Endothelial cell of umbilical vein (primary cell): ENCODE measurements around the gene VPS13A. TPM values are rescaled to one million over a fixed set of nuclear protein-coding genes. Genes with fewer than 3 reads are reported as not detected.
"Not testable (repeated sequence)": the region's sequence is repeated elsewhere in the genome, so short reads cannot be mapped to it uniquely, and the experiment has no call there.

ENCODE experiments used
- BruUV-seq: library from RNA; stranded (reverse); fragments of 400-500 nt; replicated peaks from 2 replicates; lab custom pipeline; 2021; lab: Mats Ljungman, UMichigan
- CTCF ChIA-PET: fragments of 300-600, 350-600 bp; sonication (Branson Sonifier 250); formaldehyde crosslinking; loops from one replicate; lab custom pipeline; 2021; ENCODE audit warnings: antibody characterized with exemption, inconsistent platforms; lab: Charles Lee
- POLR2A ChIA-PET: fragments of 300-600, 350-600 bp; sonication (Branson Sonifier 250); formaldehyde crosslinking; loops from one replicate; lab custom pipeline; 2021; ENCODE audit warnings: antibody characterized with exemption, inconsistent platforms; lab: Charles Lee
- DNase-seq: peaks from one replicate; pipeline ENCODE4 v3.0.0-alpha.2; 2011; ENCODE audit warnings: low read depth, low spot score
- FAIRE-seq: peaks from 2 replicates; lab custom pipeline; 2011; peaks lifted over from hg19 to GRCh38; lab: Jason Lieb, UNC
- H2AFZ ChIP-seq: 2 replicates; pipeline ENCODE4 v1.6.0; 2012; ENCODE audit warnings: low read depth, low read length, control low read depth, inconsistent platforms
- H3K27ac ChIP-seq: 2 replicates; pipeline ENCODE4 v1.5.1; 2011; ENCODE audit warnings: low read depth, mild to moderate bottlenecking, control low read depth, low read length, moderate library complexity; ENCODE audit not compliant: insufficient read depth
- H3K27me3 ChIP-seq, 2 experiments: 2 replicates each; pipeline versions ENCODE4 v1.6.0 to v1.6.1; 2011; ENCODE audit warnings: low read length in 2 of 2, mixed read lengths in 1 of 2; ENCODE audit not compliant: control insufficient read depth in 2 of 2, insufficient read depth in 2 of 2
- H3K36me3 ChIP-seq, 2 experiments: 2 replicates in 1 of 2; 3 replicates in 1 of 2; pipeline ENCODE4 v1.5.1; 2011; ENCODE audit warnings: low read length in 2 of 2, mild to moderate bottlenecking in 1 of 2, moderate library complexity in 1 of 2; ENCODE audit not compliant: control insufficient read depth in 2 of 2, insufficient read depth in 2 of 2; ENCODE audit errors: extremely low read depth in 1 of 2
- H3K4me1 ChIP-seq: 3 replicates; pipeline ENCODE4 v1.5.1; 2011; ENCODE audit warnings: mild to moderate bottlenecking, low read length; ENCODE audit not compliant: control insufficient read depth, insufficient read depth; ENCODE audit errors: extremely low read depth
- H3K4me2 ChIP-seq: 2 replicates; pipeline ENCODE4 v1.6.1; 2011; ENCODE audit warnings: low read length, control low read depth, mixed read lengths; ENCODE audit not compliant: insufficient read depth
- H3K4me3 ChIP-seq, 3 experiments: fragments of 200-600 bp in 1 of 3; sonication (generic), shearing (Covaris generic) in 1 of 3; replicated peaks in 1 of 3; 2 replicates each; pipeline ENCODE4 v1.5.1; 2011 to 2016; ENCODE audit warnings: control low read depth in 3 of 3, low read length in 3 of 3, mild to moderate bottlenecking in 2 of 3, inconsistent platforms in 1 of 3, low read depth in 1 of 3, moderate library complexity in 1 of 3; ENCODE audit not compliant: insufficient read depth in 1 of 3
- H3K79me2 ChIP-seq: 2 replicates; pipeline ENCODE4 v1.6.0; 2012; ENCODE audit warnings: low read length, inconsistent platforms; ENCODE audit not compliant: control insufficient read depth, insufficient read depth
- H3K9ac ChIP-seq: replicated peaks from 2 replicates; pipeline ENCODE3; 2011; ENCODE audit warnings: low read length, control low read depth; ENCODE audit not compliant: insufficient read depth; ENCODE audit errors: extremely low read depth
- H3K9me1 ChIP-seq: replicated peaks from 3 replicates; pipeline ENCODE4 v1.6.0; 2011; ENCODE audit warnings: mild to moderate bottlenecking, low read length; ENCODE audit not compliant: control insufficient read depth, insufficient read depth; ENCODE audit errors: extremely low read depth
- H3K9me3 ChIP-seq: replicated peaks from 2 replicates; pipeline ENCODE4 v1.5.1; 2012; ENCODE audit warnings: low read length, inconsistent platforms; ENCODE audit not compliant: control insufficient read depth, insufficient read depth
- H4K20me1 ChIP-seq: replicated peaks from 2 replicates; pipeline ENCODE3; 2011; ENCODE audit warnings: mild to moderate bottlenecking, low read length; ENCODE audit not compliant: control insufficient read depth, insufficient read depth; ENCODE audit errors: extremely low read depth
- EZH2 ChIP-seq: IDR thresholded peaks from 2 replicates; pipeline ENCODE4 v1.6.1; 2012; ENCODE audit warnings: borderline replicate concordance, low read depth, mild to moderate bottlenecking, moderate library complexity, low read length, inconsistent platforms; ENCODE audit not compliant: severe bottlenecking
- JUN ChIP-seq: IDR thresholded peaks from 2 replicates; pipeline ENCODE4 v1.6.1; 2011; ENCODE audit warnings: borderline replicate concordance, low read depth; ENCODE audit not compliant: insufficient read length, insufficient read depth
- dilution Hi-C: fragments of 300-500 bp; cut with MboI; formaldehyde crosslinking; loops from one replicate; pipeline ENCODE4 v1.15.0; 2019; ENCODE audit warnings: low sequenced_read_pairs; ENCODE audit not compliant: extremely low pct_ligation_motif_present
- intact Hi-C: fragments of 100-400 bp; cut with micrococcal nuclease; formaldehyde crosslinking; loops from one replicate; pipeline ENCODE4 v1.10.0; 2022
- polyA plus RNA-seq, 4 experiments: library from polyadenylated mRNA; depleted of rRNA in 3 of 4; stranded (reverse) in 3 of 4; unstranded in 1 of 4; fragments of >200 nt; gene quantifications; 2 replicates each; pipeline versions ENCODE4 v1.2.1 to v1.2.3, GENCODE V29; 2011 to 2012; ENCODE audit warnings: missing spikeins in 1 of 4
- total RNA-seq: library from RNA; stranded (reverse); gene quantifications from 2 replicates; pipeline ENCODE4 v1.2.3, GENCODE V29; 2021
- TF ChIP-seq, protein P1 (sequence below), 2 donors: IDR thresholded peaks; 1 replicate in 1 of 2; 2 replicates in 1 of 2; pipeline ENCODE4 v1.5.1; 2011; ENCODE audit warnings: low read length in 2 of 2, mild to moderate bottlenecking in 2 of 2, moderate library complexity in 2 of 2, control low read depth in 1 of 2, inconsistent platforms in 1 of 2, low read depth in 1 of 2; ENCODE audit not compliant: insufficient read depth in 1 of 2; ENCODE audit errors: extremely low read depth in 1 of 2

VPS13A gene
- total and polyA plus RNA-seq, 2 donors (not counting 3 experiments of a cell fraction or from before 2014, with no cell fraction given), result 4.7 to 33.3 TPM

DNA sequence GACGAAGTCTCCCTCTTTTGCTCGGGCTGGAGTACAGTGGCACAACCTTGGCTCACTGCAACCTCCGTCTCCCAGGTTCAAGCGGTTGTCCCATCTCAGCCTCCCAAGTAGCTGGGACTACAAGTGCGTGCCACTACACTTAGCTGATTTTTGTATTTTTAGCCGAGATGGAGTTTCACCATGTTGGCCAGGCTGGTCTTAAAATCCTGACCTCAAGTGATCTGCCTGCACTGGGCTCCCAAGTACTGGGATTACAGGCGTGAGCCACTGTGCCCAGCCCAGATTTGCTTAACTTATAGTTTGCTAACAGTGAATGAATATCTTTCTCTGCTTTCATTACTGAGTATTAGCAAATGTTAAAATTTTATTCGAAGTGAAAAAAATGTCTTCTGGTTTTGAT, 84.3 kb downstream of the VPS13A start:
- Histone ChIP-seq H3K9me3 (no peaks in the 10 kb centered on the region), H3K9ac (no peak overlapping the region), H4K20me1 (no peaks in the 10 kb centered on the region), H3K27me3 (no peaks in the 10 kb centered on the region), H3K4me1 (no peaks in the 10 kb centered on the region), H2AFZ (no peak overlapping the region), H3K36me3 (no peaks in the 10 kb centered on the region), H3K79me2 (no peaks in the 10 kb centered on the region), H3K4me3 (no peak overlapping the region), H3K27ac (no peak overlapping the region), H3K9me1 (no peaks in the 10 kb centered on the region), H3K4me2 (no peak overlapping the region)
- ChIA-PET CTCF (no interaction called here), POLR2A (no interaction called here)
- intact Hi-C loops, result no loop called here
- dilution Hi-C loops, result no loop called here
- no peak for DNase-seq
- FAIRE-seq, result no peak
- no TSS peak for BruUV-seq
- TF ChIP-seq EZH2, result no peak
- TF ChIP-seq JUN, result no peak
- TF ChIP-seq, protein P1, sequence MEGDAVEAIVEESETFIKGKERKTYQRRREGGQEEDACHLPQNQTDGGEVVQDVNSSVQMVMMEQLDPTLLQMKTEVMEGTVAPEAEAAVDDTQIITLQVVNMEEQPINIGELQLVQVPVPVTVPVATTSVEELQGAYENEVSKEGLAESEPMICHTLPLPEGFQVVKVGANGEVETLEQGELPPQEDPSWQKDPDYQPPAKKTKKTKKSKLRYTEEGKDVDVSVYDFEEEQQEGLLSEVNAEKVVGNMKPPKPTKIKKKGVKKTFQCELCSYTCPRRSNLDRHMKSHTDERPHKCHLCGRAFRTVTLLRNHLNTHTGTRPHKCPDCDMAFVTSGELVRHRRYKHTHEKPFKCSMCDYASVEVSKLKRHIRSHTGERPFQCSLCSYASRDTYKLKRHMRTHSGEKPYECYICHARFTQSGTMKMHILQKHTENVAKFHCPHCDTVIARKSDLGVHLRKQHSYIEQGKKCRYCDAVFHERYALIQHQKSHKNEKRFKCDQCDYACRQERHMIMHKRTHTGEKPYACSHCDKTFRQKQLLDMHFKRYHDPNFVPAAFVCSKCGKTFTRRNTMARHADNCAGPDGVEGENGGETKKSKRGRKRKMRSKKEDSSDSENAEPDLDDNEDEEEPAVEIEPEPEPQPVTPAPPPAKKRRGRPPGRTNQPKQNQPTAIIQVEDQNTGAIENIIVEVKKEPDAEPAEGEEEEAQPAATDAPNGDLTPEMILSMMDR (IDR thresholded peaks at IDR 0.05; ENCODE audit: extremely low read depth in 1 of 2, insufficient read depth in 1 of 2, low read depth in 1 of 2, low read length in 2 of 2), result no peak

DNA sequence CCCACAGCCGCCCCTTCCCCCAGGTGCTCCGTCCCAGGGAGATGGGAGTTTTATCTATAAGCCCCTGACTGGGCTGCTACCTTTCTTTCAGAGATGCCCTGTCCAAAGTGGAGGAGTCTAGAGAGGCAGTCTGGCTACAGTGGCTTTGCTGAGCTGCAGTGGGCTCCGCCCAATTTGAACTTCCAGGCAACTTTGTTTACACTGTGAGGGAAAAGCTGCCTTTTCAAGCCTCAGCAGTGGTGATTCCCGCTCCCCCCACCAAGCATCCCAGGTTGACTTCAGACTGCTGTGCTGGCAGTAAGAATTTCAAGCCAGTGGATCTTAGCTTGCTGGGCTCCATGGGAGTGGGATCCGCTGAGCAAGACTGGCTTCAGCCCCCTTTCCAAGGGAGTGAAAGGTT, 90.4 kb downstream of the VPS13A start:
- H3K4me2 ChIP-seq, H3K27ac ChIP-seq, H3K9ac ChIP-seq, H3K36me3 ChIP-seq, H3K27me3 ChIP-seq, H4K20me1 ChIP-seq, intact Hi-C loops, FAIRE-seq, H2AFZ ChIP-seq, DNase-seq, BruUV-seq, H3K4me1 ChIP-seq, H3K9me1 ChIP-seq, H3K9me3 ChIP-seq, POLR2A ChIA-PET, H3K79me2 ChIP-seq, CTCF ChIA-PET, H3K4me3 ChIP-seq, dilution Hi-C loops: not testable (repeated sequence)
